Coronary artery (tissue), 2 donors: ENCODE measurements around the gene ZNF692.
A peak's percentile ranks its signal among the peaks of the same experiment; 100 is the strongest.
"Not testable (repeated sequence)": the region's sequence is repeated elsewhere in the genome, so short reads cannot be mapped to it uniquely, and the experiment has no call there.

Source experiments
- DNase-seq: peaks from one replicate; pipeline ENCODE4 v3.0.0-alpha.2; 2017; ENCODE audit warnings: low spot score
- H3K27ac ChIP-seq, 2 donors: fragments of 200-600 bp; sonication (generic); one replicate each; pipeline ENCODE4 v1.5.1; 2016 to 2019
- H3K4me3 ChIP-seq: fragments of 200-600 bp; sonication (generic); 2 replicates; pipeline ENCODE4 v1.5.1; 2016; ENCODE audit warnings: mild to moderate bottlenecking, moderate library complexity
- CTCF ChIP-seq: fragments of 200-600 bp; sonication (generic); IDR thresholded peaks from one replicate; pipeline ENCODE4 v1.5.1; 2019; ENCODE audit warnings: antibody characterized with exemption

ZNF692 gene

DNA sequence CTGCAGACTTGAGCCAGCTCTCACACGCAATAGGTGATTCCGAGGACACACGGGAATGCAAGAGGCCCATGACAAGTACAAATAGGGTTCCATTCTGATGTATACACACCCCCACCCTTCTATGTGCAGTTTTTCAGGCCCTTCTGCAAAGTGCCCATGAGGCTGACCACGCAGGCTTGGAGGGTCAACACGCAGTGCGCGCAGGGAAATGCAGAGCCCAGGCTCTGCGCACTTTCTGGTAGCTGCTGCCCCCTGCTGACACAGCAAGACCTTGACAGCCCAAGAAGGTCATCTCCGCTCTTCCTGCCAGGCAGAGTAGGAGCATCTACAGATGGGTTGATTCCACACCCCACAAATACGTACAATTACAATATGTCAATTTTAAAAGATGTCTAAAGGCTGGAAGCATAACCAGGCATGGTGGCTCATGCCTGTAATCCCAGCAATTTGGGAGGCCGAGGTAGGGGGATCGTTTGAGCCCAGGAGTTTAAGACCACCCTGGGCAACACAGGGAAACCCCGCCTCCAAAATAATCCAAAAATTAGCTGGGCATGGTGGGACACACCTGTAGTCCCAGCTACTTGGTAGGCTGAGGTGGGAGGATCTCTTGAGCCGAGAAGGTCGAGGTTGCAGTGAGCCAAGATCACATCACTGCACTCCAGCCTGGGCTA is 51.7 kb downstream of the ZNF692 start:
- no peak overlapping the region for H3K4me3 ChIP-seq
- no peak overlapping the region for H3K27ac ChIP-seq
- peak; percentile 31 for TF ChIP-seq CTCF
- no peak for DNase-seq

- no peak for TF ChIP-seq CTCF
- H3K27ac ChIP-seq, result peak overlapping the region in 1 of 2 donors; percentile 3
- no peak for DNase-seq
- H3K4me3 ChIP-seq, result no peak overlapping the region
Observed at GRCh38 chr1:248805876-248806275, 53.0 kb downstream of the ZNF692 start.

GRCh38 chr1:248804771-248805681 is 53.9 kb downstream of the ZNF692 start:
- TF ChIP-seq CTCF, result no peak
- Histone ChIP-seq H3K27ac (peak overlapping the region in 1 of 2 donors; percentile 3), H3K4me3 (no peak overlapping the region)
- no peak for DNase-seq

GRCh38 chr1:248803501-248803900 is 55.4 kb downstream of the ZNF692 start:
- H3K27ac ChIP-seq, DNase-seq, H3K4me3 ChIP-seq: not testable (repeated sequence)

DNA sequence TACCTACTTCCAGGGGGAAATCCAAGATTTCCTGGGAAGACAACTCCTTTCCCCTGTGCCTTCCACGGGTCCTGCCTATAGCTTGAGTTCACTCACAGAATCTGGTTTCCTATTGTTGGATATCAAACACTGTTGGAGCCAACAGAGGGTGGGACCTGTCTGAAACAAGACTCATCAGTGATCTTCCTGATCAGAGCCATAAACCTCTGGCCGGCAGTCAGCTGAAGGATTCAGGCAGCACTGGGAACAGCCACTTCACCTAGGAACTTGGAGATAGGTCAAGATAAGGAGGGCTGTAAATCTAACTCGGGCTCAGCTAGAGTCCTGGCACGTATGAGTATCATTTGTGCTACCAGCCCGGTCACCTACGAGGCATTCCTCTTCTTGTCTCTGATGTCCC is 56.4 kb downstream of the ZNF692 start:
- TF ChIP-seq CTCF, result no peak
- Histone ChIP-seq H3K27ac (no peak overlapping the region), H3K4me3 (no peak overlapping the region)
- no peak for DNase-seq

- no peak overlapping the region for H3K27ac ChIP-seq
- no peak overlapping the region for H3K4me3 ChIP-seq
- no peak for TF ChIP-seq CTCF
- DNase-seq, result no peak
Observed at GRCh38 chr1:248800459-248800858, 58.4 kb downstream of the ZNF692 start.
